NCI-H2081 (cell line): ENCODE data around the gene CD164L2.
"Not testable (repeated sequence)": the region's sequence is repeated elsewhere in the genome, so short reads cannot be mapped to it uniquely, and the experiment has no call there.

Source experiments
- DNase-seq, 2 experiments: peaks; one replicate each; lab custom pipeline; 2025; lab: John Stamatoyannopoulos, UW

CD164L2 gene

DNA sequence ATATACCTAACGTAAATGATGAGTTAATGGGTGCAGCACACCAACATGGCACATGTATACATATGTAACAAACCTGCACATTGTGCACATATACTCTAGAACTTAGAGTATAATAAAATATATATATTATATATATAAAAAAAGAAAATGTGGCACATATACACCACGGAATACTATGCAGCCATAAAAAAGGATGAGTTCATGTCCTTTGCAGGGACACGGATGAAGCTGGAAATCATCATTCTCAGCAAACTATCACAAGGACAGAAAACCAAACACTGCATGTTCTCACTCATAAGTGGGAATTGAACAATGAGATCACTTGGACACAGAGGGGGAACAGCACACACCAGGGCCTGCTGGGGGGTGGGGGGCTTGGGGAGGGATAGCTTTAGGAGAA, 1.7 kb upstream of the CD164L2 start:
- DNase-seq: not testable (repeated sequence)

DNA sequence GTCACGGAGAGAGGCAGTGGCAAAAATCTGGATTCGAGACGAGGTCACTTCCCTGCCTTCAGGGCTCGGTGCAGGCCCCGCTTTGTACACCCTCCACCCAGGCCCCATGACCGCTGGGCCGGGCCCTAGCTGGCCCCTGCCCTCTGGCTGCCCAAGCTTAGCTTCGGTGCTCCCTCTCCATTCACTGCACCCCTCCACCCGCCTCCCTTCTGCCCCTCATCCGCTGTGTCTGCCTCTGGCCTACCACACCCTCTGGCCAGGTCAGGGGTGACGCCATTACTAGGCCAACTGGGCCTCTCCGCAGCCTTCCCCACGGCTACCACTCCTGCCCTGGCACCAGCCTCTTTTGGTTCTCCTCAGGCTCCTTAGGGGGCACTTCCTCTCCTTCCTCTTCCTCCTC, 528 bp upstream of the CD164L2 start:
- no peak for DNase-seq

DNA sequence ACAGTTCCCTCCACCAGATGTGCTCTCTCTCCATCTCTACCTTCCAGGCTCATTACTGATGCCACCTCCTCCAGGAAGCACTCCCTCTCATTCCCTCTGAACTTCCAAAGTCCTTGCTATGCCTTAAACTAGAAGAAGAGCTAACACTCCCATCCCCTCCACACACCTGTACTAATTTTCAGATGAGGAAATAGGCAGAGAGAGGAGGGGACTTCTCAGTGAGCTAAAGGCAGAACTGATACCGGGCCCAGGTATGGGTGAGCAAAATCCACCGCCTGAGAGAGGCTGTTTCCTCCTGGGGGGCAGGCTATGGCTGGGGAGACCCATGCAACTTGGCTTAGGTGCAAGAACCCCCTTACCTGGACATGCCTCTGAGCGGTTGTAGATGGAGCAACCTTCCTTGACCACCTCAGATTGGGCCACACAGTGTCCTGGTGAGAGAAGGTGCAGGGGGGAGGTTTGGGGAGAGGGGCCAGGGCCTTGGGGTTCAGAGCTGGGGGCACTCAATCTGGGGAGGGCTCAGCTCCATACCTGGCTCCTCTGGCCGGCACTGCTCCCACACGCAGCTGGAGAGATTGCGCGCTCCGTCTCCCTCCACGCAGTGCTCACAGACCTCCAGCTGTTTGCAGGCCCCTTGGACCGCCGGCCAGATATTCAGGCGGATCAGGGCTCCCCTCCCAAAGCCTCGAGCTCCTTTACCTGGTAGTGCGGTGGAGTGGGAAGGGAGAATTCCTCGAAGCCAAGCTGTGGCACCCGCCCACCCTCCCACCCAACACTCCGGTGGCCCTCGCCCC, 967 bp downstream of the CD164L2 start:
- DNase-seq: no peak

DNA sequence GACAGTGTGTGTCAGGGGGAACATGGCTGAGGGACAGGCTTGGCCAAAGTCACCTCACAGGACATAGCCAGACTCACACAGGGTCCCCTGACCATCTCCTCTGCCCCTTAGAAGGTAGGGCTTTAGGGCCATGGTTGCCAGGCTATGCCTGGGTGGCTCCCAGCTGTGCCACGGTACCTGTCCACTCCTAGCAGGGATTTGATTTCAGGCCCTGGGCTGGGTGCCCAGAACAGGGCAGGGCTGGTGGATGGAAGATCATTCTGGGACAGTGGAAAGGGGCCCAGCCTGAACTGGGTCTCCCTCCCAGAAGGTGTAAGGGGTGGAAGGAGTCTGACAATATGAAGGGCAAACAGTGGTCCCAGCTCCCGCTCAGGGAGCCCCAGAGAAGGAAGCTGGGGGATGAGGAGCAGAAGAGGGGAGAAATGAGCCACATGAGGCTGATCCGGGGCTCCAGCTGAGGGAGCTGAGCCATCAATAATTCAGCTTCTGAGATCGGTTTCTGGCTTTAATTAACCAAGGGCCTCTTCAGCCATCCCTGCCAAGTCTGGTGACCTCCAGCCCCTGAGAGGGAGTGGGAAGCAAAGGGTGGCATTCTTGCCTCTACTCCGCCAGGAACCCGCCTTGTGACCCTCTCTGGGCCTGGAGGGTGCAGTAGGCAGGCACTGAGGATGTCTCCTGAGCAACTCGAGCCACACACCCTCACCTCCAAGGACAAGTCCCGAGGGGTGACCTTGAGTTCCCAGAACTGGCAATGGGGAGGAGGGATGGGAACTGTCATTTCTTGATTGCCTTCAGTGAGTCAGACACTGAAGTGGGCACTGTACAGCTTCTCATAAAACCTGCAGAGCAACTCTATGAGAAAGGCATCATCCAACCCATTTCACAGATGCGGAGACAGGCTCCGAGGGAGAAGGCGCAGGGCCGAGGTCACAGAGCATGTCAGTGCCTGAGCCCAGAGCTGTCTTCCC, 2.1 kb downstream of the CD164L2 start:
- no peak for DNase-seq

DNA sequence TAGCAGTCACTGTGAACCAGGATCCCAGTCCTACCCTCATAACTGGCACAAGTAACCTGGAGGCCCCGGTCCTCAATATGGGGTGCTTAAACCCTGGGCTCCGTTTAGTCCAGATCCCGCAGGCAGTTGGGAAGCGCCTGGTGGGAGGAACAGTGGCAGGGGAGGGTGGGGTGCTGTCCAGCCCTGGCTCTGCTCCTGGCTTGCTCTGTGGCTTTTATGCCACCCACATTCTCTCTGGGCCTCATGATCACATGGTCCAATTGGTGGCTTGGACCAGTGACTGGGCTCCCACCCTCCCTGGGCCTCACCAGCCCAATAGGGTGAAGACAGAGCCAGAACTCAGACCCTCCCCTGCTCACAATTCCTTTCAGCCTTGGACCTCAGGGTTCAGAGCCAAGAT, 2.9 kb downstream of the CD164L2 start:
- no peak for DNase-seq

DNA sequence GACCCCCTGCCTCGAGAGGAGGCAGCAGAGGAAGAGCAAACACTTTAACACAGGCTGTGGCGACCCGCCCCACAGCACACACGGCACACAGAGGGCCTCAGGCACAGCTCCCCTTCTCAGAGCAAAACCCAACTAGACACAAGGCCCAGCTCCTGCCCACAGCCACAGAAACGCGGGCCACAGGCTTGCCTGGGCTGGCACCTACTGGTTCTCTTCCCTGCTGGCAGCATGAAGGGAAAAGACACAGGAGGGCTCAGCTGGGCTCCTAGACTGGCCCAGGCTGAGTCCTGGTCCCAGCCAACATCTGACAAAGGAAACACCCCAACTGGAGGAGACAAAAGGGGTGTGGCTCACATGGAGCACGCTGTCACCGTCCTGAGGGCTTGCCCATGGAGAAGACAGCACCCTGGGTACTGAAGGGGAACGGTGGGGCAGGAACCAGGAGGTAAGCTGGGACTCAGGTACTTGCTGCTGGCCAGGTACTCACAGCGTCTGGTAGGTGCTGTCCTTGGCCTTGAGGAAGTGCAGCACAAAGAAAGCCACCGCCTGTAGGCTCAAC, 3.5 kb downstream of the CD164L2 start:
- no peak for DNase-seq

DNA sequence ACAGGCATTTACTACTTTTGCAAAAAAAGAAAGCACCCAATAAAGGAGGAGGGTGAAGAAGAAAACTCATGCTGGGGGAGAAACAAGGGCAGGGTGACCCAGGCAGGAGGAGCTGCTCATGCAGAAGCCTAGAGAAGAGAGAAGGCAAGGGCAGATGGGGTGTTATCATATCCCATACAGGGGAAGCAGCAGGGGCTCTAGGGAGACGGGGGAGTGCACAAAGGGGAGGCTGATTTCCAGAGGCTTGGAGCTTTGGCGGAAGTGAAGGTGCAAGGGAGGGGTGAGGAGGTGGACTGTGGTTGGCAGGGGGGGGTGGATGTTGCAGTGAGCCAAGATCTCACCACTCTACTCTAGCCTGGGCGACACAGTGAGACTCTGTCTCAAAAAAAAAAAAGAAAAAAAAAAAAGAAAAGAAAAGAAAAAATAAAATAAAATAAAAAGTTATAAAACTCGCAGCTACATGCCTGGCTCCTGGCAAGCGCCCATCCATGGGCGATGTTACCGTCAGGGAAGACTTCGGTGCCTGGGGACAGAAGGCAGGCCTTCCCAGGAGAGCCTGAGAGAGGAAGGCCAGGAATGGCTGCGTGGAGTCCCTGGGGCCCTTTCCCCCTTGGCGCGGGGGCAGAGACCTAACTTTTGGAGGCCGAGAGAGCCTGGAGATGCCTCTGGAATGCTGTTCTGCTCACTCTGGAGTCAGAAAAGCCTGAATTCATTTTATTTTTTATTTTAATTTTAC, 5.2 kb downstream of the CD164L2 start:
- no peak for DNase-seq

DNA sequence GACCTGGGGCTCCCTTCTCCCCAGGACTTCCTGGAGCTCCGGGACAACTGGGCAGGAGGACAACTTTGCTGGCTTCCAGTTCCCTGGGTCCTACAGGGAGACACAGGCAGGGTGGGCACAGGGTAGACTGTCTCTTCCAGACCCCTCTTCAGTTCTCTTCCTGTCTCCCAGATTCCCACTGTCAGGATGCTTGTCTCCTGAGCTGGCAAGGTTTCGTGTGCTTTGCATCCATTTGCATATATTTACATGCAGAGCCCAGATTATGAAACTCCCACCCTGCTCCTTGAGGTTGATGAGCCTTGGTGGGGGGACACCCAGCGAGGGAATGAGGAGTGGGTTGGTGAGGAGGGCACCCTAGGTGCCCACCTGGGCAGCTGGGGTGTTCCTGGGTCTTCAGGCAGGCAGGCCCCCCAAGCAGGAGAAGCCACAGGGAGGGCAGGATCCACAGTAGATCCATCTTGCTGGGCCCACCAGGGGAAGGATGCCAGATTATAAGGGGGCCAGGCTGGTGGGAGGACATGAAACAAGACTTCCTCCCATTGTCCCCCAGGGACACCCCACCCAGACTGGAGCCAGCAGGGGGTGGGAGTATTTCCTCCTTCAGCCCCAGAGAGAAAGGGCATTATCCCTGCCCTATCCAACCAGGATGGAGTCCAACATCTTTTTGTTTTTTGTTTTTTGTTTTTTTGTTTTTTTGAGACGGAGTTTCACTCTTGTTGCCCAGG, 8.6 kb downstream of the CD164L2 start, which contains the start of gene FCN3:
TSS of gene FCN3 (minus strand) at position 463 of the 725 bp plus-strand sequence. CDS start at position 457, 6 bp downstream.
- DNase-seq: no peak

DNA sequence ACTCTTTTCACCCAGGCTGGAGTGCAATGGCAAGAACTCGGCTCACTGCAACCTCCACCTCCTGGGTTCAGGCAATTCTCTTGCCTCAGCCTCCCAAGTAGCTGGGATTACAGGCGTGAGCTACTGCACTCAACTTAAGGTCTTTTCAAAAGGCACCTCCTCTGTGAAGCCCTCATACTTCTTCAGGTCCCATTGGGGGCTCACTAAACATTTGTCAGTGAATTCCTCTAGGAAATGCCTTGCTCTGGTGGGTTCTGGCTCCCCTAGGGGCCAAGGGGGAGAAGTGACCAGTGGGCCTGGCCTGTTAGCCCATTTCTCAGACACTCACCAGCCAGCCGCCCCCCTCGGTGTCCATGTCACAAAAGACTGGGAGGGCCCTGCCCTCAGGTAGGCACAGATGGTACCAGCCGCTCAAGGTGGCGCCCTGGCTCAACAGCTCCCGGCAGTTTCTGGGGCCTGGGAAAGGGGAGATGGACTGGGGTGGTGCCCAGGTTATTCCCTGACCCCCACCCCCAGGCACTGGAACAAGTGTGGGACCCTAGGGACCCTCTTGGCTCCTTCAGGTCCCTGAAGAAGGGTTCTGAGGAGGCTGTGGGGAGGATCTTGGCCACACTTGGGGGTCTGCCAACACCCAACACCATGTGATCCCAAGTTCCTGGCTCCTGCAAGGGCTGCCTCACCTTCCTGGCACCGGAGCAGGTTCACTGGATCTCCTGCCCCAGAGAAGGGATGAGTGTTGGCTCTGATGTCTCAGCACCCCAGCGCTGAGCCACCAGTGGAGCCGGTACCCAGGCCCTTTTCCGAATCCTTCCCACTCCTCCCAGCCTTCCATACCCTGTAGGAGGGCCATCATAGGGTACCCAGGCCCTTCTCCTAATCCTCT, 10.1 kb downstream of the CD164L2 start:
- no peak for DNase-seq

DNA sequence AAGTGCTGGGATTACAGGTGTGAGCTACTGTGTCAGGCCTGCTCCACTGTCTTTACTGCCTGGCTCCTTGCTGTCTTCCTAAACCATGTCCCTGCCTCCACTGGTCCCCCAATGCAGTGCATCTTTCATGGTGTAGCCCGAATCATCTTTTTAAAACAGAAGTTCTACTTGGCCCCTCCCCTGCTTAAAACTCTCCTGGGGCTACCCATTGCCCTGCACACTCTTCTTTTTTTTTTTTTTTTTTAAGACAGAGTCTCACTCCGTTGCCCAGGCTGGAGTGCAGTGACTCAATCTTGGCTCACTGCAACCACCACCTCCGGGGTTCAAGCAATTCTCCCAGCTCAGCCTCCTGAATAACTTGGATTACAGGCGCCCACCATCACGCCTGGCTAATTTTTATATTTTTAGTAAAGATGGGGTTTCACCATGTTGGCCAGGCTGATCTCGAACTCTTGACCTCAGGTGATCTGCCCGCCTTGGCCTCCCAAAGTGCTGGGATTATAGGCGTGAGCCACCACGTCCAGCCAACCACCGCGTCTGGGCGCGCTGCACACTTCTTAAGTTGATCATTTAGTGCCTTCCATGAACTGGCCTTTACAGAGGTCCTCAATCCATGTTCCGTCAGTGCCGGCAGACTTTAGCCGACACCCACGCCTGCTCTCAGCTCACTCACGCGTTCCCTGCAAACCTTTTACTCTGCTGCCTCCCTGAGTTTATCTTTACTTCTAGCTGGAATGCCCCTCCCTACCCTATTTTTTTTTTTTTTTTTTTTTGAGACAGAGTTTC, 10.9 kb downstream of the CD164L2 start:
- no peak for DNase-seq

DNA sequence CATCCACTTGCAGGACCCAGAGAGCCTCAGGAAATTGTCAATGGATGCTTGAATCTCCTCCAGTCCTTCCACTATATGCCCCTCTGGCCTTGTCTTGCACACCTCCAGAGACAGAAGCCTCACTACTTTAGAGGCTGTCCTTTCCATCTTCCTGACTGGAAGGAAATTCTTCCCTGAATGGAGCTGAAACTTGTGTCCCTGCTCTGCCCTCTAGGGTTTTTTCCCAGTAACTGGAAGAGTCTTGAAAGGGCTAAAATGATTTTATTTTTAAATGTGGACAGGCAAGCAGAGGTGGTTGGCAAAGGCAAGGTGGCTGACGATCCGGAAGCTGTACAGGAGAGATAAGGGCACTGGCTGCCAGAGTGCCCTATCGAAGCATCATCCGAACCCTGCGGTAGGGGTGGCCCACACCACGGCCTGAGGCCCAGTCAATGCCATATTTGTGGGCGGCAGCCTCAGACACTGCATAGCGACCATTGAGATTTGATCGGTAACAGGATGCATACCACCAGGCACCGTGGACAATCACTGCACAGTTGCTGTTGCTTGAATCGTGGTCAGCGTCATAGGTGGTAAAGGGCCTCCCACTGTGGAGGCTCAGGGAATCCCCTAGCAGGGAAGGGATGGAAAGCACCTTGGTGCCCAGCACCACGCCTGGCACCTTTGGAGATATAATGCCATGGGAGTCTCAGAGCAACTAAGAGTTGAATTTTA, 14.1 kb downstream of the CD164L2 start:
- no peak for DNase-seq

DNA sequence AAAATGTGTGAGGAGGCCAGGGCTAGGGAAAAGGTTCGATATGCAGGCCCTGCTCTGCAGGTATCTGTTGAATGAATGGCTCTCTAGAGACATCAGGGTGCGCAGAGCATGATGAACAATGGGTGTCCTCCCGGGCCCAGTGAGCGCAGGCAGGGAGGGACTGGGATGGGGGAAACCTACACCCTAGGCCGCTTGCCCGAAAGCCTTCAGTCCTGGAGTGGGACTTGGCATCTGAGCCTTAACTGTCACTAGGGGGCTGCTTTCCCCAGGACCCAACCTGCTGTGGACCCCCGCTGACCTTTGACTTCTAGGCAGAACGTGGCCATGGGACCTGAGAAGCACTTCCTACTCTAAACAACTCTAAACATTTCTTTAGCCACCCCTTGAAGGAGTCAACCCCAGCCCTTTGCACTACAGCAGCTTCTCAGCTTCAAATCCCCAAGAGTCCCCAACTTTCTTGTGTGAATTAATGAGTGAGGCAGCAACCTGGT, 15.9 kb downstream of the CD164L2 start:
- no peak for DNase-seq

DNA sequence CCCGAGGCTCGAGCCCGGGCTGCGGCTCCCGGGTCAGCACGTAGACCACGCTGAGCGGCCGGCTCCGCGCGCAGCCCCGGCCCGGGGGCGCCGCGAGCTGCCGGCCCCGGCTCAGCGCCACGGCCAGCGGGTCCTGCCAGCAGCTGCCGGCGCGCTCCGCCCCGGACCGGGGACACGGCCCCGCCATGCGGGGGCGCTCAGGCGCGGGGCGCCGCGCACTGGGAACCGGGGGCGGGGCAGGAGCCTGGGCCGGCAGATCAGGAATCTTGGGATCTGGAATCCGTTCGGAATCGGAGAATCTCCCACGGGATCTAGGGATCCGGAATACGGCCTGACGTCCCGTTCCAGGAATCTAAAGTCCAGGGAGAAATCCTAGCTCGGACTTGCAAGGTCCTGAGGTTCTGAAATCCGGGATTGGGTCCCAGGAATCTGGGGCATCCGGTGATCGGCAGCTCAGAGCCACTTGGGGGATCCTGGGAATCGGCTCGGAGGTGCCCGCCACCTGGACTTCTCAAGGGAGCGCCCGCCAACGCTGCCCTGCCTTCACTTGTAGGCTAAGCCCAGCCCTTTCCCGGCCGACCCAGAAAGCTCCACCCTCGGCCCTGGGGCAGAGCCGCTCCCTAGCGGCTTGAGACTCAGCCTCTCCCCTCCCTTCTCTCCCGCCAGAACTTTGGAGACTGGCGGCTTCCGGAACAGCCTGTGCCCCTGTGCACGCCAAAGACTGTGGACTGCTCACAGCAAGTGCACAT, 16.5 kb downstream of the CD164L2 start, which contains the start of gene MAP3K6:
TSS of gene MAP3K6 (minus strand) at position 551 of the 749 bp plus-strand sequence. CDS start at position 187, 364 bp downstream.
- peak; percentile 20 to 39 for DNase-seq

DNA sequence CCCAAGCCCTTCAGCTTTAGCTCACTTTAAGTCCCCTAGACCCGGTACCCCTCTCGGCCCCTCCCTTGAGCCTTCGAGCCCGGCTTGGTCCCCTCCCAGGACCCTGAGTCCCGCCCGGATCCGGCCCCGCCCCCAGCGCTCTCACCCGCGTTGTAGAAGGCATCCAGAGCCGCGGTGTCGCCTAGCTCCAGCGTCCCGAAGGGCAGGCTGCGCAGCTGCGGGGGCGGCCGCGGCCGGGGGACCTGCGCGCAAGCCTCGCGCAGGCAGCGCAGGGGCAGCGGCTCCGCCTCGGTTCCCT, 17.1 kb downstream of the CD164L2 start:
- DNase-seq: peak in 1 of 2 experiments; percentile 39

DNA sequence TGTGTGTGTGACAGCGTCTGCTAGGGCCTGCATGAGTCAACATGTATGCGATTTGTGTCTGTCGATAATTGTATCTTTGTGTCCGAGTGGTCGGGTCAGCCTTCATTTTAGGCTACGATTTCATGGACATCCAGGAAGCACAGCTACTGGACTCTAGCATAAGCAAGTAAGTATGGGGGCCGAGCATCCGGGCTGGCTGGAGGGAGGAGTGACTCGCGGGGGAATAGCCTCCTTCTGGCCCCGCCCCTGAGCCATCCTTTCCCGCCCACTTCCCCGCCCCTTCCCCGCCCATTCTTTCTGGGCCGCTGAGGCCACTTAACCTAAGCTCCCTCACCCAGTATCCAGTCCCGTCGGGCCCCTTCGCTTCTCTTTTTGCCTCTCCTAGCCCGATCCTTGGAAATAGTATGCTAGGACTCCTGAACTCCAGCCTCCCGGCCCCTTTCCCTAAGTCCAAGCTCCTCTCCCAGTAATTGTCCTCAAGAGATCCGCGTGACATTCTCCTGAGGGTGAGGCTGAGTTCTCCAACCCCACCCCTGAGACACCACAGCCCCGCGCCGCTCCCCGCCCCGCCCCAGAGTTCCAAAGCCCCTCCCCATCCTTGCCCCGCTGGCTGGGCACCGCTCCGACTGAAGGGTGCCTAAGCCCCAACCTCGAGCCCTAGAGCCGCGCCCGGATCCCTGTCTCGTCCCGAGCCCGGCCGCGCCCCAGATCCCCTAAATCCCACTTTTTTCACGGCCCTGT, 17.6 kb downstream of the CD164L2 start:
- peak; percentile 66 to 68 for DNase-seq

DNA sequence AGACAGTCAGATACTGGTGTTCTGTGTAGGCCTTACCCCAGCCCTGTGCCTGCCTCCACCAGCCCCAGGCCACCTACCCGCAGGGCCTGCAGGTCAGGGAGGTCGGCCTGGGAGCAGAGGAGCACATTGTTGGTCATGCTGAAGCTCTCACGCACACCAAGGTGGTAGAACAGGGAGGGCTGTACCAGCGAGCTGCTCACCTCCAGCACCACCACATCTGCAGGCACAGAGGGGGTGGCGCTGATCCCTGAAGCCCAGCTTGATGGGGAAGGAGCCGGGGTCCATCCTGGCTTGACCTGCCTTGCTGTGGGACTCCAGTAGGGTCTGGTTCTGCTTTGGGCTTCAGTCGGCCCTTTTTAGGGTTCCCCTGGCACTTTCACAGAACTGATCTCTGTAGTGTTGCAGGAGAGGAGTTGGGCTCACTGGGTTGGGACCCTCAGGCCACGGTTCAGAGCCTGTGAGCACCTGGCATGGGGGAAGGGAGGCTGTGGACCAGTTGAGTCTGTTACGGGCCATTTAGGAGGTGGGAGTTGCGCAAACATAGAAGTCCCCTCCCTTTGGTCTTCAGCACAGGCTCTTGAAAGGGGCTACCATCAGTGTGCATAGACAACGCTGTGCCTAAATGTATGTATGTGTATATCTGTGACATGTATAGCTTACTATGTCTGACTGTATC, 18.3 kb downstream of the CD164L2 start:
- DNase-seq: no peak
